HG03135 (cell line): ENCODE results near the gene PDZRN3.

ENCODE experiments used
- ATAC-seq: cut with Tn5 transposase; IDR thresholded peaks from one replicate; pipeline ENCODE4 v1.9.1; 2021; ENCODE audit warnings: mild to moderate bottlenecking, moderate library complexity; ENCODE audit not compliant: unreplicated experiment

PDZRN3 gene

DNA sequence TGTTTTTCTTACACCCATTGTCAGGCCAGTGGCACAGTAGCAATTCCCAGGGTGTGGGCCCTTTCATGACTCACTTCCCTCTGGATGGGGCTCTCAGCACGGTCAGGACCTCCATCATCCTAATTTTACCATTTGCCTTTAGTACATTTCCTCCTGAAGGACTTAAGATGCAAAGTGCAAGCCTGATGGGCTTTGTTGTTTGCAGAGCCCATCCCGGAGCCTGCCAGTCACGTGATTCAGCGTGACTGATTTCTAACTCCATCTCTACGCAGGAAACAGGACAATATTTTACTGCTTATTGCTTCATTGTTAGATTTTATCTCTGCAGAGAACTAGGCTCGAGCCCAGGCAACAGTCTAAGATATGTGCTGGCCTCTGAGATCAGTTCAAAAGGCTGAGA is 223.7 kb downstream of the PDZRN3 start:
- no peak for ATAC-seq

DNA sequence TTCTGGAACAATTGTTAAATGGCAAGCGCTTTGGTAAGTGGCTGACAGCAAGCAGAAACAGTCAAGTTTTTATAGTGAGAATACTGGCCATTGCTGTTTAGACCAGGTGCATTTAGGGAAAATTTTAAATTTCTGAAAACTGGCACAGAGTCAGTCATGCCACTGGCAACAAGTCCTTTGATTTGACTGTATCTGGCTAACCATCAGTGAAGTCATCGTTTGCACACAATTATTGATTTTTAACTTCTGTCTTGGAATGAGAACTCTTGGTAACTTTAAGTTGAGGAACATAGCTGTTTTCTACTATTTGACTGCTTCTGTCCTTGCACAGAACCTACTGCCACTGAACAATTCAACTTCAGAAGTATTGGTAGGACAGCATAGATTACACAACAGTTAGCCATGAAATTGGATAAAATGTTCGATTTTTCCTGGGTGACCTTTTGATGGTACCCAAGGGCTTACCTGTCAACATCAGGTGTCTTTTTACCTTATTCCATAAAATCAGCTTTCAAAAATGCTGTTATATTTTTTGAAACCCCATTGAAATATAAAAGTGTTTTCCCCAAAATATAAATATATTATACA is 225.0 kb downstream of the PDZRN3 start:
- ATAC-seq = no peak

DNA sequence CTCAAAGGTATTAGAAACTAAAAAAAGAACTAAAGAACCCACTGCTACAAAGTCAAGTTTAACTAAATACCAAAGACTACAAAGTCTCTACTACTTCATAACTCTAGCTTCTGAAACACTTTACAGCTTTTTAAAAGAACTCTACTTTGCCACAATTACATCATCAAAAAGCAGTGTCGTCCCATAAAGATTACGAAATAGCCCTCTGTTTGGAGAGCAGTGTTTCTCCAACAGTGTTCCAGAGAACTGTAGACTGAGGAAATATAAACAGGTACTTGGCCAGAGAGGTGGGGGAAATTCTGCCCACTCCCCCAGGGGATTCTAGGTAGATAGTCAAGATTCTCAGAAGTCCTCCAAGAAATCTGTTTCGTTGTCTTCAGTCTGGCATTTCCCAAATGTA is 225.6 kb downstream of the PDZRN3 start:
- ATAC-seq = no peak

DNA sequence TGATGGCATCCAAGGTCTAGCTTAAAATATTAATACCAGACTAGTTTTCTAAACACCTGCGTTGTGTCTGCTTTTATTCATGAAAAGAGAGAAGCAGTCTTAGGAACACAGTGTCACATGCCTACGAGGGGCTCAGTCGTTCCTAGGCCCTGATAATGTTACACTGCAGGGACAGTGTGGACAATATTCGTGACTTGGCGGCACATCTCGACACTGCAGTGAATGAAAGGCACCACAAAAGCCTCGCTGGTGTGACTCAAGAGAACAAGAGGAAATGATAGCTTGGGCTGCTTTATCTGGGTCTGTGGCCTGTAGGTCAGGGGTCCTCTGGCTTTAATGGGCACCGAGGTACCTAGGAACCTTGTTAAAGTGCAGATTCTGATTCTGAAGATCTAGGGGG is 226.7 kb downstream of the PDZRN3 start:
- ATAC-seq = no peak

- no peak for ATAC-seq
Observed at GRCh38 chr3:73394240-73394639, 230.5 kb downstream of the PDZRN3 start.

- ATAC-seq = no peak
Observed at GRCh38 chr3:73393005-73393404, 231.7 kb downstream of the PDZRN3 start.

DNA sequence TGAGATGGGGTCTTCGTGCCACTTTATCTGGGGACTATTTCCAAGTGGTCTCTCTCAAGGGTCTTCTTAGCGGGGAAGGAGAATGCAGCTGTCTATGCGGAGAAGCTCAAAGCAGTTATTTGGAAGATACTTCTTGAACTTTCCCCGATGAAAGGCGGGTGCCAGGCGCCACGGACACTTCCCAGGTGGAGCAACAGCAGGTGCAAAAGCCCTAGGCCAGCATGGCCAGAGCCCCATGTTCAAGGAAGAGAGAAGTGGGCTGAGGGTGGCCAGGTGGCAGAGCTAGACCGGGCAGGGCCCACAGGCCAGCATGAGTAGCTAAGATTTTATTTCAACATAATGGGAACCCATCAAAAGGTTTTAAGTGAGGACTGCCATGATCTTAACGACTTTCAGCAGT is 232.8 kb downstream of the PDZRN3 start:
- ATAC-seq = no peak

DNA sequence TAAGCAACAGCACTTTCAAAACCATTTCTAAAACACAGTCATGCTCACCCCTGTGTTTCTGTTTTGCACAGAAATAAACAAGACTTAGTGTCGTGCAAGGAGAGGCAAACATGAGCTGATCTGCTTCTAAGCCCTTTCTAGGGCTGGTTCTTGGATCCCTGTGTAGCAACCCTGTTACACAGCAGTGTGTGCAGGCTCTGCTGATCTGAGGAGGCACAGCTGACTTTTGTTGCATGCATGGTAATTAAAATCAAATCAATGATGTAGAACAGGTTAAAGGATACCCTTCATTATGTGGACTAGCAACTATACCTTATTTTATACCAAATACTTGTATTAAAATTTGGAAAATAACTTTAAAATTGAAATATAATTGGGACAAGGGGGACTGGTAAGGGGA is 234.8 kb downstream of the PDZRN3 start:
- ATAC-seq = no peak

DNA sequence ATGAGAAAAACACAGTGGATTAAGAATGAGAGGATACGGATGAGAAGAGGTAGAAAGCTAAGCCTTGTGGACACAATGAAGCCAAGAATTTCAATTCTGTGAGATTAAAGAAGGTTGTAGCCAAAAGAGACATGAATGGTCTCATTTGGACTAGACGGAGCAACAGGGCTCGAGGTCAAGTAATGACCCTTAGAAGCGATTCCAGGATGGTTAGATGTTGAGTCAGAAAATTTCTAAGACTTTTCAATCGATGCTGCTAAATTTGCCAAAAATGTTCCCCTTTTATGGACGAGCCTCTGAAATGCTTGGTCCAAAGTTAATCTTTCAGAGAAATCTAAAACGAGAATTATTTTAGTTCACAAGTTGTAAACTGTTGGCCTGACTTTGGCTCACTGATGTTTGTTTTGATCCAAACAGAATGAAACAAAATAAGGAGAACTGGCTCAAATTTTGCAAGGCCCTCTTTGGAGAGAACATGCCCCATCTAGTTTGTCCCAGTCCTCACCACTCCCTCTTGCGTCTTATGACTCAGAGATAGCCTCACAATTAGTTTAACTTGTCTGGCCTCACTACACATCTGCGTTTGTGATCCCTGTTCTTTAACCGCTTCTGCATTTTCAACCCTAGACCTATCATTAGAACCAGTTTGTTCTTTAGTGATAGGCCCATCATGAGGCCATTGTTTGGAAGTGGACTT is 235.5 kb downstream of the PDZRN3 start:
- ATAC-seq = no peak

DNA sequence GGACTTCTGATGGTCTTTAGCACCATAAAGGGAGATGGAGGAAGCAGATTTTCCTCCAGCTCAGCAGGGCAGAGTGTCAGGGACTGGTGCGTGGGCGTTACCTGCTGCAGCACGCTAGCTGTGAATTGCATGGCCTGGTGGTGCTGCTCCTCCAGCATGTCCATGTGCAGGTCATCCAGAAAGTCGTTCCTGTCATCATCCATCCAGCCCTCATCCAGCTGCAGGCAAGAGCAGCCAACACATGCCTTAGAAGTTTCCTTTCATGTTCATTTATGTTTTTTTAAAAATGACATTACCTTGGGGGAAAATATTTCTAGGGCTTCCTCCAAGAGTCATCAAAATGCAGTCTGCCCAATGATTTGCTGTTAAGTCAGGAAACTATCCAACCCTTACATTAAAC is 239.2 kb downstream of the PDZRN3 start:
- ATAC-seq = no peak

DNA sequence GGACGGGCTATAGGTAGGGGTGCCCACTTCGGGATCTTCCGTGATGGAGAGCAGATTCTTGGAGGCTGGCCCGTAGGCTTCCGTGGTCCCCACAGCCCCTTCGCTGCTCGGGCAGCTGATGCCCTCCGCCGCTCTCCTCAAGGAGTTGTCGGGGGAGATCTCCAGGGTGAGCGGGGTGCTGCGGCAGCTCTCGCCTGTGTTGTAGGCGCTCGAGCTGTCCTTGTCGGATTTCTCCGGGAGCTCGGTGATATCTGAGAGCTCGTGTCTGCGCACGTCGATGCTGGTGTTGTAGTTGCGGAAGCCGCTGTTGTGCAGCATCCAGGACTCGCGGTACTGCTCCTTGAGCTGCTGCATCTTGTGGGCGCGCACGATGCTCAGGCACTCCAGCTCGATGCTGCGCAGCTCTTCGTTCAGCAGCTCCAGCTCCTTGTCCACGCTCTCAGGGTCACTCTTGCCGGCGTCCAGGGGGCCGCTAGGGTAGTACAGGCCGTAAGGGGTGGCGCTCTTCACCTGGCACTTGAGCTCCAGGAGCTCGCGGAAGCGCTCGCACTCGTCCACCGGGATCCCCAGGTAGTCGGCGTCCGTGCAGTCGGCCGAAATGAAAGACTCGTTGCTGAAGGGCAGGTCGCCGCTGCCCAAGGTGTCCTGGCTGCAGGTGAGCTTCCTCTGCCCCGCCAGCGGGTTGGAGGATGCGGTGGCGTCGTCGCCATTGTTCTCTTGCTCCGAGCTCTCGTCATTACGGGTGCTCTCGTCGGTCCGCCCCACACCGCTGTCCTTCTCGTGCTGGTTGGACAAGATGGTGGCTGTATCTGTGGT is 240.4 kb downstream of the PDZRN3 start:
- no peak for ATAC-seq

DNA sequence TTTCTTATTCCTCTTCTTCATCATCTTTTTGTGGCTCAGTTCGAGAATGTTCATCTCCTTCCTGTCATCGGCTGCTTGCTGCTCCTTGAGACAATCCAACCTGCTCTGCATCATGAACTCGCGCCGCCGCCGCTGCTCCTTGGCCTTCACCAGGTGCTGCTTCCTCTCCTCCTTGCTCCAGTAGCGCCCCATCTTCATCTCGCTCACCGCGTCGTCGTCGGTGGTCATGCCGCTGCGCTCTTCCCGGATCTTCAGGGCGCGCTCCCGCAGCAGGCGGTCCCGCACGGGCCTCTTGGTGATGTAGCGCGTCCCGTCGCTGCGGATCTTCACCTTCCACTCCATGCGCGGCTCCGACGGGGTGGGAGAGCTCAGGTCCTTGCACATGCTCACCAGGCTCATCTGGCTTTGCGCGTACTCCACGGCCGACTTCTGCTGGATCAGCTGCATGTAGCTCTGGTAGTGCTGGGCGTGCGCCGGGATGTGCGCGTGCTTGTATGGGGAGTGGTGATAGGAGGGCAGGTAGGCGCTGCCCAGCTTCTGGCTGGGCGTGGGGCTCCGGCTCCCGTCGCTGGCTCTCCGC is 241.2 kb downstream of the PDZRN3 start:
- no peak for ATAC-seq

DNA sequence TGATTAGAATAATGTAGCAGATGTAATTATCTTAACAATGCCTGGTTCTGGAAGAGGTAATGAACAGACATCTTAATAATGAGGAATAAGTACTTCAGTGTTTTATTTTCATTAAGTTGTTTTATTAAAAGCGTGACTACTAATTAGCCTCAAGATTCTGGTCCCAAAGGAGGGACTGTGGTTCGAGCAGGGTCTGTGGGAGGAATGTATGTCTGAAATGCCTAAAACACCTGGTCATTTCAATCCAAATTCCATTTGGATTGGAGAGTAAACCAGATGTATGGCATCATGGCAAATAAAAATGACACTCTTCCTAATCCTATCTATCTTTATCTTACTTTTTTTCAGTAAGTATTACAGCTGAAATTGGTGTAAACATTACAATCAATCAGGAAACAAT is 243.2 kb downstream of the PDZRN3 start:
- no peak for ATAC-seq

GRCh38 chr3:73380735-73381532 is 243.8 kb downstream of the PDZRN3 start:
- no peak for ATAC-seq

- no peak for ATAC-seq
Observed at GRCh38 chr3:73379465-73379864, 245.3 kb downstream of the PDZRN3 start.

- ATAC-seq = no peak
Observed at GRCh38 chr3:73378207-73378606, 246.5 kb downstream of the PDZRN3 start.

GRCh38 chr3:73365756-73366397 is 258.9 kb downstream of the PDZRN3 start:
- ATAC-seq = no peak

DNA sequence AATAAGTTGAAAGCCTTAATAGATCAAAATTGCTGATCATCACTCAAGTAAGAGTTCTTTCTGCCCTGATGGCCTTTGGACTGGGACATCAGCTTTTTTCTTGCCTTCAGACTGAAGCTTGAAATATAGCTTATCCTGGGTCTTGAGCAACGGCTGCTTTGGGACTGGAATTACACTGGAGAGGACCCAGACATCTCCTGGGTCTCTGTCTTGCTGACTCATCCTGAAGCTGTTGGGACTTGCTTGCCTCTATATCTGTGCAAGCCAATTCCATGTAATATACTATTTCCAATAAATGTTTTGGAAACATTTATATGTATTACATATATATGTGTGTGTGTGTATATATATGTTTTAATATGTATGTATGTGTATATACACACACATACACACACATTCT is 260.2 kb downstream of the PDZRN3 start:
- ATAC-seq = no peak

- no peak for ATAC-seq
Observed at GRCh38 chr3:73363093-73363492, 261.6 kb downstream of the PDZRN3 start.

- no peak for ATAC-seq
Observed at GRCh38 chr3:73361591-73361990, 263.1 kb downstream of the PDZRN3 start.
